K562 (cell line): ENCODE data around the gene DNAJC6.

Experiments
- BCLAF1 ChIP-seq, 2 experiments: fragments of 450-650 bp in 1 of 2; IDR thresholded peaks; 2 replicates each; pipeline ENCODE4 v1.6.1; 2011 to 2017; ENCODE audit warnings: low read depth in 2 of 2, antibody characterized with exemption in 1 of 2, borderline replicate concordance in 1 of 2, low read length in 1 of 2, mild to moderate bottlenecking in 1 of 2, mixed read lengths in 1 of 2; ENCODE audit not compliant: control insufficient read depth in 1 of 2
- CBFB ChIP-seq: sonication (generic); formaldehyde crosslinking; IDR thresholded peaks from 2 replicates; pipeline ENCODE4 v1.4.0; 2020; ENCODE audit warnings: mild to moderate bottlenecking, missing genetic modification reagents
- ELK1 ChIP-seq: sonication (generic); formaldehyde crosslinking; IDR thresholded peaks from 2 replicates; pipeline ENCODE4 v1.8.1; 2022; ENCODE audit warnings: missing genetic modification reagents
- FOXP1 ChIP-seq: sonication (generic); formaldehyde crosslinking; IDR thresholded peaks from 2 replicates; pipeline ENCODE4 v1.8.0; 2022; ENCODE audit warnings: mild to moderate bottlenecking, missing genetic modification reagents
- MAZ ChIP-seq, 2 experiments: fragments of 450-650 bp in 1 of 2; sonication (generic) in 1 of 2; formaldehyde crosslinking; IDR thresholded peaks in 1 of 2; conservative IDR thresholded peaks in 1 of 2; 2 replicates each; pipeline versions ENCODE4 v1.4.0 to v1.5.0; 2020; ENCODE audit warnings: mild to moderate bottlenecking in 1 of 2, missing genetic modification reagents in 1 of 2
- NR2C2 ChIP-seq, 2 experiments: fragments of 200-800 bp in 1 of 2; sonication (Bioruptor generic) in 1 of 2; sonication (generic) in 1 of 2; formaldehyde crosslinking in 1 of 2; IDR thresholded peaks; 2 replicates each; pipeline versions ENCODE4 v1.6.1 to v1.8.0; 2016 to 2022; ENCODE audit warnings: mild to moderate bottlenecking in 1 of 2, missing compliant biosample characterization in 1 of 2, missing genetic modification characterization in 1 of 2, missing genetic modification reagents in 1 of 2
- POLR2AphosphoS5 ChIP-seq: IDR thresholded peaks from 2 replicates; pipeline ENCODE4 v1.6.1; 2011; ENCODE audit warnings: mild to moderate bottlenecking, low read depth, low read length, moderate library complexity; ENCODE audit not compliant: control insufficient read depth, insufficient read depth
- RB1 ChIP-seq: fragments of 450-650 bp; IDR thresholded peaks from 2 replicates; pipeline ENCODE4 v1.6.1; 2017; ENCODE audit warnings: low read depth, mild to moderate bottlenecking
- RBBP5 ChIP-seq: fragments of 200-600 bp; sonication (generic); IDR thresholded peaks from 2 replicates; pipeline ENCODE4 v1.6.1; 2012; ENCODE audit warnings: borderline replicate concordance, mild to moderate bottlenecking, low read length, control low read depth, inconsistent platforms; ENCODE audit not compliant: insufficient read depth, poor library complexity, severe bottlenecking
- SRSF1 ChIP-seq: fragments of 200-400 bp; formaldehyde crosslinking; IDR thresholded peaks from 2 replicates; pipeline ENCODE4 v1.6.1; 2017; ENCODE audit warnings: mild to moderate bottlenecking, low read depth, low read length, moderate library complexity
- YY1 ChIP-seq, 3 experiments: IDR thresholded peaks; 2 replicates each; pipeline ENCODE4 v1.6.1; 2011; ENCODE audit warnings: low read length in 2 of 3, mild to moderate bottlenecking in 2 of 3, moderate library complexity in 2 of 3, borderline replicate concordance in 1 of 3, control low read depth in 1 of 3, low read depth in 1 of 3; ENCODE audit not compliant: insufficient read depth in 3 of 3, insufficient replicate concordance in 2 of 3, control insufficient read depth in 1 of 3, insufficient read length in 1 of 3; ENCODE audit errors: extremely low read depth in 1 of 3
- ZBTB34 ChIP-seq: fragments of 250-450 bp; sonication (Bioruptor Pico); IDR thresholded peaks from 2 replicates; pipeline ENCODE4 v1.8.0; 2021; ENCODE audit warnings: mild to moderate bottlenecking, moderate library complexity
- ZNF239 ChIP-seq: fragments of 250-450 bp; sonication (Bioruptor Pico); IDR thresholded peaks from 2 replicates; pipeline ENCODE4 v1.4.0; 2020; ENCODE audit warnings: mild to moderate bottlenecking

GRCh38 chr1:65416767-65417166 is 107.4 kb downstream of the DNAJC6 start:
- TF ChIP-seq ELK1 (CRISPR knock-in tag): no peak
- no peak for TF ChIP-seq BCLAF1 (IDR thresholded peaks at IDR 0.05; ENCODE audit: borderline replicate concordance in 1 of 2, control insufficient read depth in 1 of 2, low read depth in 2 of 2, low read length in 1 of 2)
- TF ChIP-seq NR2C2 (CRISPR knock-in tag; IDR thresholded peaks at IDR 0.05): no peak
- no peak for TF ChIP-seq NR2C2 (tag; IDR thresholded peaks at IDR 0.05)
- TF ChIP-seq ZBTB34 (CRISPR knock-in tag): no peak
- TF ChIP-seq RB1: no peak
- TF ChIP-seq MAZ (CRISPR knock-in tag; conservative IDR thresholded peaks at IDR 0.05 in 1 of 2, IDR thresholded peaks at IDR 0.05 in 1 of 2): no peak
- TF ChIP-seq YY1 (IDR thresholded peaks at IDR 0.05; ENCODE audit: borderline replicate concordance in 1 of 3, control insufficient read depth in 1 of 3, extremely low read depth in 1 of 3, insufficient read depth in 3 of 3, insufficient read length in 1 of 3, insufficient replicate concordance in 2 of 3, low read depth in 1 of 3, low read length in 2 of 3): no peak
- no peak for TF ChIP-seq ZNF239 (CRISPR knock-in tag)
- TF ChIP-seq FOXP1 (CRISPR knock-in tag): no peak
- TF ChIP-seq SRSF1: no peak
- no peak for TF ChIP-seq POLR2AphosphoS5
- no peak for TF ChIP-seq CBFB (CRISPR knock-in tag)
- TF ChIP-seq RBBP5: no peak
